ENCODE measurements around the gene DENND4B.

The DENND4B gene

DNA sequence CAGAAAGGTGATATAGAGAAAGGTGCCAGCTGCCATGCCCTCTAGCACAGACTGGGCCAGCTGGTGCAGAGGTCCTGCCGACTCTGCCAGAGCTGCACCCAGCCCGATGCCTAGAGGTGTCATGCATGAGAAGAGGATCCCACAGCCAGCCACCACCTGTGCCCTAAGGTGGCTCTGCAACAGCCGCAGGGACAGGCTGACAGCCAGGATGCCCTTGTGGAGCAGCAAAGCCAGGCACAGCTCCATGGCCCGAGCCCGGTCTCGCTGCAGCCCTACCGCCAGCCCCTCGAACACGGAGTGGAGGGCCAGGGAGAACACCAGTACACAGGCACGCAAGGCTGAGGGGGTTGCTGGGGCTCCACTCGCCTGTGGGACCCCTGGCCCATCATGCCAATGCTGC lies 13.7 kb upstream of the DENND4B start:
- Histone ChIP-seq H3K4me3 (ENCODE audit: low read depth in 1 of 5, low read length in 5 of 5) (no peak overlapping the region), H3K27ac (ENCODE audit: low read depth, low read length) (no peak overlapping the region), H3K9ac (ENCODE audit: low read length in 5 of 5) (no peak overlapping the region), H3K27me3 (ENCODE audit: control insufficient read depth in 5 of 5, insufficient read depth in 4 of 5, low read length in 5 of 5) (no peaks in the 10 kb centered on the region), H3K9me3 (ENCODE audit: control insufficient read depth in 5 of 5, low read length in 5 of 5) (no peaks in the 10 kb centered on the region), H3K4me1 (ENCODE audit: control insufficient read depth in 5 of 5, insufficient read depth in 5 of 5, low read length in 5 of 5) (peaks cover 11 to 77% (median 70%) of the 10 kb centered on the region in 5 donors), H3K36me3 (ENCODE audit: control insufficient read depth in 5 of 5, insufficient read depth in 5 of 5, low read length in 5 of 5) (peaks cover 0 to 20% (median 12%) of the 10 kb centered on the region in 5 donors)

DNA sequence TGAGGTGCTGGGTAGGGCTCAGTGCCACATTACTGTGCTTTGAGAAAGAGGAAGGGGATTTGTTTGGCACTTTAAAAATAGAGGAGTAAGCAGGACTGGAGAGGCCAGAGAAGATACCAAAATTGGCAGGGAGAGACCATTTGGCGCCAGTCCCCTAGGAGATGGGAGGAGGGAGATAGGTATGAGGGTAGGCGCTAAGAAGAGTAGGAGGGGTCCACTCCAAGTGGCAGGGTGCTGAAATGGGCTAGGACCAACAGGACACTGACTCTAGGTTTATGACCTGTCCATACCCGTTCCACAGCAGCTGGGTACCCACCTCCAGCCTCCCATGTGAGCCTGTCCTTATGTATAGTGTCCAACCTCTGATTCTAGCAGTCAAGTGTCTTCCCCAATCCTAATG lies 12.9 kb upstream of the DENND4B start:
- Histone ChIP-seq H3K4me1 (ENCODE audit: control insufficient read depth in 5 of 5, insufficient read depth in 5 of 5, low read length in 5 of 5) (peaks cover 11 to 77% (median 70%) of the 10 kb centered on the region in 5 donors), H3K36me3 (ENCODE audit: control insufficient read depth in 5 of 5, insufficient read depth in 5 of 5, low read length in 5 of 5) (peaks cover 0 to 24% (median 17%) of the 10 kb centered on the region in 5 donors), H3K9ac (ENCODE audit: low read length in 5 of 5) (peak overlapping the region in 1 of 5 donors; percentile 97), H3K9me3 (ENCODE audit: control insufficient read depth in 5 of 5, low read length in 5 of 5) (no peaks in the 10 kb centered on the region), H3K4me3 (ENCODE audit: low read depth in 1 of 5, low read length in 5 of 5) (no peak overlapping the region), H3K27ac (ENCODE audit: low read depth, low read length) (peak overlapping the region; percentile 79), H3K27me3 (ENCODE audit: control insufficient read depth in 5 of 5, insufficient read depth in 4 of 5, low read length in 5 of 5) (no peaks in the 10 kb centered on the region)

DNA sequence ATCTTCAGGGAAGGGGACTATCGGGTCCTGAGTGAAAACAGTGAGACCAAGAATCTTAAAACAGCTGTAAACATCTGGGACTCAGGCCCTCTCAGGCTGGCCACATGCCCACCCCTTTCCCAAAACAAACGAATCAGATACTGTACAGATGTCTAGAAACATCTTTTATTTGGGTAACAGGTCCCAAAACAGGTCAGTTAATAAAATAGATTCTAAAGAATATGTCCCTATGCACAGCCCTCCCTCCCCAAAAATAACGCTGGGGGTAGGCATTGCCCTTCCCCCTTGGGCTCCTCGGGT lies 12.4 kb upstream of the DENND4B start:
- peak overlapping the region in 3 of 5 donors; percentile 93 to 97 (median 93) for H3K9ac ChIP-seq (ENCODE audit: low read length in 5 of 5)
- peak overlapping the region in 4 of 5 donors; percentile 32 to 95 (median 91) for H3K4me3 ChIP-seq (ENCODE audit: low read depth in 1 of 5, low read length in 5 of 5)
- peaks cover 11 to 73% (median 64%) of the 10 kb centered on the region in 5 donors for H3K4me1 ChIP-seq (ENCODE audit: control insufficient read depth in 5 of 5, insufficient read depth in 5 of 5, low read length in 5 of 5)
- peaks cover 0 to 29% (median 20%) of the 10 kb centered on the region in 5 donors for H3K36me3 ChIP-seq (ENCODE audit: control insufficient read depth in 5 of 5, insufficient read depth in 5 of 5, low read length in 5 of 5)
- H3K27me3 ChIP-seq (ENCODE audit: control insufficient read depth in 5 of 5, insufficient read depth in 4 of 5, low read length in 5 of 5), result no peaks in the 10 kb centered on the region
- H3K27ac ChIP-seq (ENCODE audit: low read depth, low read length), result peak overlapping the region; percentile 79
- H3K9me3 ChIP-seq (ENCODE audit: control insufficient read depth in 5 of 5, low read length in 5 of 5), result no peaks in the 10 kb centered on the region

DNA sequence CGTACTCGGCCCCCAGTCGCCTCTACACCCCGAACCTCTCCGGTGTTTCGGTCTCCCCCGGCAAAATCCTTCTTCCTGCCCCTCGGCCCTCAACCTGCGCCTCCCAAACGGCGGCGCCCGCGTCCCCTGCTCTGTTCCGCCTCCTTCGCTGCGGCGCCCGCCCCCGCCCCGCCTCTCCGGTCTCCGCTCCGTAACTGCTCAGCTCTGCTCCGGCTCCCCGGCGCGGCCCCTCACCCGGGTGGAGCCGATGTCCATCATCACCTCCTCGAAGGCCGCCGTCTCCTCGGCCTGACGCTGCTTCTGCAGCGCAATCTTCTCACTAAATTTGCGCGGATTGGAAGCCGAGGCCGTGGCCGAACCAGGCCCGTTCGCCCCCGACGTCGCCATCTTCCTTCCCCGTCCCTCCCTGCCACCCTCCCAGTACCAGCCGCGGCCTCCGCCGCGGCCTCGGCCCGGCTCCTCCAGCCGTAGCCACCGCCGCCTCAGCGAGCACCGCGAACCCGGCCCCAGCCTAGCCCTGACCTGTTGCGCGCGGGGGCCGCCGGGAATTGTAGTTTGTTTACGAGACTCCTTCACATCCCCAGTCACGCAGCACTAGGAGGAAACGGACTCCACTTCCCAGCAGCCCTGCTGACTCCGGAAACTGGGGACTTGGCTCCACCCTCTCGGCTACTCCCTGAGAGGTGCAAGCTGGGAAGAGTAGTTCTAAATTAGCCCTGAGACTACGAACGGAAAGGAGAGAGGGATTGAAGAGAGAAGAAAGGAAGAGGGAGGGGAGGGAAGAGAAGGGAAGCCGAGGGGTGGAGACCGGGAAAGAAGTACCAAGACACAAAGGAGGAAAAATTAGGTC lies 11.8 kb upstream of the DENND4B start, which contains the start of gene CRTC2:
Gene CRTC2, minus strand, starts transcription at position 502 of the 850 bp plus-strand sequence. Its CDS starts 115 bp downstream, at position 387.
- Histone ChIP-seq H3K4me1 (ENCODE audit: control insufficient read depth in 5 of 5, insufficient read depth in 5 of 5, low read length in 5 of 5) (peaks cover 11 to 69% (median 61%) of the 10 kb centered on the region in 5 donors), H3K27ac (ENCODE audit: low read depth, low read length) (peak within 1 kb of the TSS; percentile 79), H3K27me3 (ENCODE audit: control insufficient read depth in 5 of 5, insufficient read depth in 4 of 5, low read length in 5 of 5) (no peaks in the 10 kb centered on the region), H3K9ac (ENCODE audit: low read length in 5 of 5) (peak within 1 kb of the TSS; percentile 86 to 97 (median 93)), H3K9me3 (ENCODE audit: control insufficient read depth in 5 of 5, low read length in 5 of 5) (no peaks in the 10 kb centered on the region), H3K4me3 (ENCODE audit: low read depth in 1 of 5, low read length in 5 of 5) (peak within 1 kb of the TSS; percentile 89 to 95 (median 94)), H3K36me3 (ENCODE audit: control insufficient read depth in 5 of 5, insufficient read depth in 5 of 5, low read length in 5 of 5) (peaks cover 0 to 35% (median 22%) of the 10 kb centered on the region in 5 donors)

DNA sequence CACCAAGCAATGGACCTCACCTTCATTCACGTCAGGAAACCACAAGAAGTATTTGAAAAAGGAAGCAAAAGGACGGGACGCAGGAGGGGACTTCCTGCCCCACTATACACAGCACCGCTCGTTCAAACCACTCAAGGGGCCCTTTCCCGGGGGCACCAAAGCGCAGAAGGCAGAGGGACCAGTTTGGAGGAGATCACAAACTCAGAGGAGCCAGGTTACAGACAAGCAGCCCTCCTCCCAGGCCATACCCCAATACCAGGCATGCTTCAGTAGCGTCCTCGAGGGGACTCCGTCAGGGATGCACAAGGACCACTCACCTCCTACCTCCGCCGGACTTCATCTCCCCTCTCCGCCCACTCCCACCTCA lies 11.2 kb upstream of the DENND4B start:
- Histone ChIP-seq H3K36me3 (ENCODE audit: control insufficient read depth in 5 of 5, insufficient read depth in 5 of 5, low read length in 5 of 5) (peaks cover 0 to 39% (median 24%) of the 10 kb centered on the region in 5 donors), H3K9me3 (ENCODE audit: control insufficient read depth in 5 of 5, low read length in 5 of 5) (no peaks in the 10 kb centered on the region), H3K9ac (ENCODE audit: low read length in 5 of 5) (peak overlapping the region; percentile 86 to 97 (median 93)), H3K27ac (ENCODE audit: low read depth, low read length) (peak overlapping the region; percentile 79), H3K4me3 (ENCODE audit: low read depth in 1 of 5, low read length in 5 of 5) (peak overlapping the region; percentile 89 to 95 (median 94)), H3K27me3 (ENCODE audit: control insufficient read depth in 5 of 5, insufficient read depth in 4 of 5, low read length in 5 of 5) (no peaks in the 10 kb centered on the region), H3K4me1 (ENCODE audit: control insufficient read depth in 5 of 5, insufficient read depth in 5 of 5, low read length in 5 of 5) (peaks cover 9 to 63% (median 56%) of the 10 kb centered on the region in 5 donors)

DNA sequence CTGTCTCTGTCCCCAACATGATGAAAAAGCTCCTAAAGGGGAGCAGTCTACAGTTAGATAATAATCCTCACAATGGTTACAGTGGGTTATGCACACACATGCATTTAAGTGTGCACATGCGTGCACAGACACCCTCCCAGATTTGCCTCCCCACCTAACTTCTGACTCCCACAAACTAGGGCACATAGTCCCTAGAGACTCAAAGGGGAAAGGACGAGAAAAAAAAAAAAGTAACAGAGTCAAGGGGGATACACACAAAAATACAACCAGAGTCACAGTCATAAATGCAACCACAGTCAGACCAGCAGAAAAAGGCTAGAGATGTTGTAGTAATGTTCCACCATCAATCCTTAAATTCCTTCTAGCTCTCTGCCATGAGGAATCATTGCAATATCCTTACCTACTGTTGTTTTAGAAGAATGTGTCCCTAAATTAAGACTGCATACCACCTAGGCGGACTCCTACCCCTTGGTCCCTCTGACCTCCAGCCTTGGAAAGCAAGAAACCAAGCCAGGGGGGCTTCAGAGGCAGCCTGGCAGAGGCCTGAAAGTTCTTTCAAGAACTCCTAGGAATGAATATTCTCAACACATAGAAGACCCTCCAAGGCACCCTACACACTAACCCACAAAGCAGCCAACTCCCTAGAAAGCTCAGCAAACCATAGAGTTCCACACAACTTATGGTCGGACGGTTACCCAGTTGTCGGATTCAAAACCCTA lies 10.6 kb upstream of the DENND4B start:
- Histone ChIP-seq H3K4me3 (ENCODE audit: low read depth in 1 of 5, low read length in 5 of 5) (peak overlapping the region; percentile 89 to 95 (median 94)), H3K27me3 (ENCODE audit: control insufficient read depth in 5 of 5, insufficient read depth in 4 of 5, low read length in 5 of 5) (no peaks in the 10 kb centered on the region), H3K36me3 (ENCODE audit: control insufficient read depth in 5 of 5, insufficient read depth in 5 of 5, low read length in 5 of 5) (peaks cover 0 to 45% (median 30%) of the 10 kb centered on the region in 5 donors), H3K27ac (ENCODE audit: low read depth, low read length) (peak overlapping the region; percentile 79), H3K4me1 (ENCODE audit: control insufficient read depth in 5 of 5, insufficient read depth in 5 of 5, low read length in 5 of 5) (peaks cover 5 to 57% (median 50%) of the 10 kb centered on the region in 5 donors), H3K9ac (ENCODE audit: low read length in 5 of 5) (peak overlapping the region; percentile 86 to 97 (median 93)), H3K9me3 (ENCODE audit: control insufficient read depth in 5 of 5, low read length in 5 of 5) (no peaks in the 10 kb centered on the region)

DNA sequence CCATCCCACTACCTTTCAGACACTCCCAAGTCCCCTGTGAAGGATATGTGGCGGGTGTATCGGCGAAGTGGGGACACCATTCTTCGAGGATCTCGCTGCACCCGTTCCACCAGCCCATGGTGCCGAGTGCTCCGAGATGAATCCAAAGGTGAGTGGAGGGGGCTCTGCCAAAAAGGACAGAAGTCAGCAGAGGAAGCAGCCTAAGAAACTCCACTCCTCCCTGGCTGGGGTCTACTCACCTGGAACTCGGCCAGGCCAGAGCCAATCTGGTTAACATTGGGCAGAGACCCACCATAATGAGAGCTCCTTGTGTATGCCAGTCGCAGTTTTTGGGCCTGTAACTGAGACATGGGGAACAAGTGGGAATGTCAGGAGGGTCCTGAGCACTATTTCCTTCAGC lies 8.3 kb upstream of the DENND4B start:
- H3K36me3 ChIP-seq (ENCODE audit: control insufficient read depth in 5 of 5, insufficient read depth in 5 of 5, low read length in 5 of 5), result peaks cover 10 to 54% (median 43%) of the 10 kb centered on the region in 5 donors
- H3K27me3 ChIP-seq (ENCODE audit: control insufficient read depth in 5 of 5, insufficient read depth in 4 of 5, low read length in 5 of 5), result no peaks in the 10 kb centered on the region
- H3K9ac ChIP-seq (ENCODE audit: low read length in 5 of 5), result no peak overlapping the region
- H3K4me1 ChIP-seq (ENCODE audit: control insufficient read depth in 5 of 5, insufficient read depth in 5 of 5, low read length in 5 of 5), result peaks cover 2 to 36% (median 35%) of the 10 kb centered on the region in 5 donors
- no peak overlapping the region for H3K4me3 ChIP-seq (ENCODE audit: low read depth in 1 of 5, low read length in 5 of 5)
- H3K27ac ChIP-seq (ENCODE audit: low read depth, low read length), result no peak overlapping the region
- no peaks in the 10 kb centered on the region for H3K9me3 ChIP-seq (ENCODE audit: control insufficient read depth in 5 of 5, low read length in 5 of 5)

DNA sequence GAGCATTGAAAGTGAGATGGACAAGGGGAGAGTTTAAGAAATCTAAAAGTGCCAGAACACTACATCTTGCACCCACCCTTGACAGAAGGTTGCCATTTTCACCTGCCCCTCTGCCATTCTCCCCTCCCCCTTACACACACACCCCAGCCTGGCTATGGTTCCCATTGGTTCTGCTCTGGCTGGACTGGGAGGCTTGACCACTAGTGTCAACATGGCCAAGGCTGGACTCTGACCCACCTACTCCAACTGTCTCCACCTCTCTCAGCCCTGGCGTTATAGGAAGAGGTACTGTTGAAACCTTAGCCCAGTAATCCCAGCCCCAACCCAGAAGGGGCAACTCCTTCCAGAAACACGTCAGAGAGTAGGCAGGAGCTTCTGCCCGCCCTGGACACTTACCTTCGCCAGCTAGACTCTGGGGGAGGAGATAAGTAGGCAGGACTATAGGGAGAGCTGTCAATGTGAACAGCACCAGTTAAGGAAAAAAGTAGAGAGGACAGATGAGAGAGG lies 7.4 kb upstream of the DENND4B start:
- Histone ChIP-seq H3K9ac (ENCODE audit: low read length in 5 of 5) (peak overlapping the region in 1 of 5 donors; percentile 13), H3K27me3 (ENCODE audit: control insufficient read depth in 5 of 5, insufficient read depth in 4 of 5, low read length in 5 of 5) (no peaks in the 10 kb centered on the region), H3K4me3 (ENCODE audit: low read depth in 1 of 5, low read length in 5 of 5) (no peak overlapping the region), H3K36me3 (ENCODE audit: control insufficient read depth in 5 of 5, insufficient read depth in 5 of 5, low read length in 5 of 5) (peaks cover 10 to 55% (median 46%) of the 10 kb centered on the region in 5 donors), H3K4me1 (ENCODE audit: control insufficient read depth in 5 of 5, insufficient read depth in 5 of 5, low read length in 5 of 5) (peaks cover 2 to 29% (median 27%) of the 10 kb centered on the region in 5 donors), H3K9me3 (ENCODE audit: control insufficient read depth in 5 of 5, low read length in 5 of 5) (no peaks in the 10 kb centered on the region), H3K27ac (ENCODE audit: low read depth, low read length) (no peak overlapping the region)

DNA sequence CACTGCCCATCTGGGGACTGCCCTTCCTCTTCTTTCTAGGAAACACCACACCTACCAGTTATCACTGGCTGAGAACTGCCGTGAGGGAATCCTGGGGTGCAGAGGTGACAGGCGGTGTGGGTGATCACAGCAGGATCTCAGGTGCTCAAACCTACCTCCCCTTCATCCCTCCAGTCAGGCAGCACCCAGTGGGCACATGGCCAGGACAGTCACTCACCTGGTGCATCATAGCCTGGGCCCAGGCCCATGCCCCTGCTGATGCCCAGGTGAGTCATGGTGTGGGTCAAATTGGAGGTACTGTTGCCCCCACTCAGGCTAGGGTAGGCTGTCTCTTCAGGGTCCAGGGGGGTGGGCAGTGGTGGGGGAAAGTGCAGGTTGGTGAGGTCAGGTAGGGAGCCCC lies 5.3 kb upstream of the DENND4B start:
- Histone ChIP-seq H3K9ac (ENCODE audit: low read length in 5 of 5) (no peak overlapping the region), H3K9me3 (ENCODE audit: control insufficient read depth in 5 of 5, low read length in 5 of 5) (no peaks in the 10 kb centered on the region), H3K27me3 (ENCODE audit: control insufficient read depth in 5 of 5, insufficient read depth in 4 of 5, low read length in 5 of 5) (no peaks in the 10 kb centered on the region), H3K4me1 (ENCODE audit: control insufficient read depth in 5 of 5, insufficient read depth in 5 of 5, low read length in 5 of 5) (peaks cover 2 to 19% (median 18%) of the 10 kb centered on the region in 5 donors), H3K27ac (ENCODE audit: low read depth, low read length) (no peak overlapping the region), H3K36me3 (ENCODE audit: control insufficient read depth in 5 of 5, insufficient read depth in 5 of 5, low read length in 5 of 5) (peaks cover 10 to 72% (median 61%) of the 10 kb centered on the region in 5 donors), H3K4me3 (ENCODE audit: low read depth in 1 of 5, low read length in 5 of 5) (no peak overlapping the region)
